A673 (cell line): ENCODE data around the gene GLTP. TPM values are rescaled to one million over a fixed set of nuclear protein-coding genes. Genes with fewer than 3 reads are reported as not detected.

Experiments
- BruUV-seq: library from RNA; stranded (reverse); fragments of 400-500 nt; replicated peaks from 2 replicates; lab custom pipeline; 2021; lab: Mats Ljungman, UMichigan
- CTCF ChIA-PET: fragments of 300-600 bp; sonication (Branson Sonifier 250); formaldehyde crosslinking; loops from one replicate; lab custom pipeline; 2022; ENCODE audit warnings: antibody characterized with exemption; lab: Charles Lee
- POLR2A ChIA-PET: fragments of 300-600 bp; sonication (Branson Sonifier 250); formaldehyde crosslinking; loops from one replicate; lab custom pipeline; 2022; ENCODE audit warnings: antibody characterized with exemption; ENCODE audit not compliant: low non-redundant PET; lab: Charles Lee
- DNase-seq: peaks from one replicate; pipeline ENCODE4 v3.0.0-alpha.2; 2015; ENCODE audit warnings: low spot score
- H3K27ac ChIP-seq: fragments of 200-600 bp; sonication (generic); 2 replicates; pipeline ENCODE4 v1.5.1; 2016; ENCODE audit warnings: mixed run types, low read depth, mild to moderate bottlenecking, mixed read lengths, antibody characterized with exemption, low read length; ENCODE audit not compliant: poor library complexity, severe bottlenecking
- H3K27me3 ChIP-seq: fragments of 200-600 bp; sonication (generic); replicated peaks from 2 replicates; pipeline ENCODE4 v1.6.1; 2017; ENCODE audit warnings: mixed run types, low read depth, mild to moderate bottlenecking, mixed read lengths, antibody characterized with exemption, low read length; ENCODE audit not compliant: insufficient read depth, poor library complexity
- H3K36me3 ChIP-seq: fragments of 200-600 bp; sonication (generic); 2 replicates; pipeline ENCODE4 v1.6.1; 2016; ENCODE audit warnings: mixed run types, mild to moderate bottlenecking, mixed read lengths, antibody characterized with exemption, low read length; ENCODE audit not compliant: insufficient read depth, poor library complexity, severe bottlenecking
- H3K4me1 ChIP-seq: fragments of 200-600 bp; sonication (generic); 2 replicates; pipeline ENCODE4 v1.6.1; 2017; ENCODE audit warnings: mixed run types, mild to moderate bottlenecking, mixed read lengths, antibody characterized with exemption, low read length; ENCODE audit not compliant: insufficient read depth, poor library complexity, severe bottlenecking
- H3K4me3 ChIP-seq: fragments of 200-600 bp; sonication (generic); 2 replicates; pipeline ENCODE4 v1.5.1; 2016; ENCODE audit warnings: low read depth, mixed run types, mild to moderate bottlenecking, mixed read lengths, low read length; ENCODE audit not compliant: poor library complexity, severe bottlenecking
- H3K9me3 ChIP-seq: fragments of 200-600 bp; sonication (generic); 2 replicates; pipeline ENCODE4 v1.6.1; 2016; ENCODE audit warnings: mixed run types, low read depth, mild to moderate bottlenecking, mixed read lengths, antibody characterized with exemption, low read length; ENCODE audit not compliant: poor library complexity, severe bottlenecking
- CTCF ChIP-seq: fragments of 300-800, 200-600 bp; sonication (generic); conservative IDR thresholded peaks from 2 replicates; pipeline ENCODE4 v1.5.1; 2017; ENCODE audit warnings: low read depth, mild to moderate bottlenecking, antibody characterized with exemption, low read length, moderate library complexity, mixed read lengths
- EZH2 ChIP-seq: fragments of 200-600 bp; sonication (generic); IDR thresholded peaks from 2 replicates; pipeline ENCODE4 v1.6.1; 2017; ENCODE audit warnings: borderline replicate concordance, low read depth, mild to moderate bottlenecking, mixed read lengths, antibody characterized with exemption, low read length; ENCODE audit not compliant: poor library complexity, severe bottlenecking
- intact Hi-C: fragments of 100-400 bp; cut with micrococcal nuclease; formaldehyde crosslinking; loops from one replicate; pipeline ENCODE4 v1.10.0; 2022; ENCODE audit not compliant: unreplicated experiment
- total RNA-seq: library from RNA; stranded (reverse); gene quantifications from 2 replicates; pipeline ENCODE4 v1.2.3, GENCODE V29; 2021

GLTP gene
- total RNA-seq, 1 experiment from 2014 or later, result 20.2 TPM

DNA sequence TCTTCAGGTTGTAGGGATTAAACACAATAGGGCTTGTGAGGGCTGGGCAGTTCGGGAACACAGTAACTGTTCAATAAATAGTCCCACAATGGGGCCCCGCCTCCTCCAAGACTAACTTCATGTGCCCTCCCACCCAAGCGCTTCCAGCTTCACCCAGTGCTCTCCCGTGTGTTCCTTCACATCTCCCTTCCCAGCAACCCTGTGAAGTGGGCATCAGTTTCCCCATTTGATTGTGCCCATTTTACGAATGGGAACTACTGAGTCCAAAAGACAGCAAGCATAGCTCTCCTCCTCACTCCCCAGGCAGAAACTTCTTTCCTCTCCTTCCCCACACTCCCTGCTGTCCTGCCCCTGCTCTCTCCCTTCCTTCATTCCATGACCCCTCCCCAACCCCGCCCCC is 40.9 kb downstream of the GLTP start:
- no TSS peak for BruUV-seq
- Histone ChIP-seq H3K27me3 (no peaks in the 10 kb centered on the region), H3K27ac (no peak overlapping the region), H3K4me1 (no peaks in the 10 kb centered on the region), H3K4me3 (no peak overlapping the region), H3K9me3 (no peaks in the 10 kb centered on the region), H3K36me3 (no peaks in the 10 kb centered on the region)
- no peak for DNase-seq
- POLR2A ChIA-PET, result no interaction called here
- intact Hi-C loops, result no loop called here
- no peak for TF ChIP-seq CTCF
- no peak for TF ChIP-seq EZH2
- CTCF ChIA-PET, result no interaction called here

DNA sequence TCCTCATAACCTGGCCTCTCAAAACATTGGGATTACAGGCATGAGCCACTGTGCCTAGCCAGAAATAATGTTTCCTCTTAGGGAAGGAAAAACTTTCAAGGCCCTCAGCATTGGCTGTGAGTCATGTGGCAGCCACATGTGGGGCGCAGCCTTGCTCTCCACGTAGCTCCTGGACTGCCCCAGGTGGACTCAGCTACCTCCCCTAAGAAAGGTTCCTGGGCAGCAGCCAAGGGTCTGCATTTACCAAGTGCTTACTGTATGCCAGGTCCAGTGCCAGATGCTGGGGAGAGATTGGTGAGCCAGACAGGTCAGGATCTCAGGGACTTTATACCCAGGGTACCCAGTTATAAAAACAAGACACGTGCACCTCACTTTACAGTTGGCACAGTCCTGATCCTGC is 43.4 kb downstream of the GLTP start:
- CTCF ChIA-PET, result no interaction called here
- no peak for TF ChIP-seq CTCF
- no TSS peak for BruUV-seq

DNA sequence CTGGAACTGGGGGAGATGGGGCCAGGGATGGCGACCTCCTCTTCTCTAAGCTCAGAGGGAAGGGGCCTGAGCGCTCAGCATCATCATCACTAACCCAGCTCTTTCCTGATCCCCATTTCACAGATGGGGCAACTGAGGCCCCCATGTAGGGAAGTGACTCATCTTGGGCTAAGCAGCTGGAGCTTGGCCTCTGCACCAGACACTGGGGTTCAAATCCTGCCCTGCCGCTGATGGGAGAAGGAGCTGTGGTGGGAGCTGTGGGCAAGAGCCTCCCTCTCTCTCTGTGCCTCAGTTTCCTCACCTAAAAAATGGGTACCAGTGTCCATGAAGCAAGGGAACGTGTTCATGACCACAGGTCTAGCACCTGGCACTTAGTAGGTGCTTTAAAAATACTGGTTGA is 44.5 kb downstream of the GLTP start:
- H3K36me3 ChIP-seq, result no peaks in the 10 kb centered on the region
- intact Hi-C loops, result no loop called here
- no peak for TF ChIP-seq EZH2
- TF ChIP-seq CTCF, result no peak
- H3K4me1 ChIP-seq, result no peaks in the 10 kb centered on the region
- no TSS peak for BruUV-seq
- H3K4me3 ChIP-seq, result no peak overlapping the region
- DNase-seq, result no peak
- ChIA-PET POLR2A (no interaction called here), CTCF (no interaction called here)
- no peaks in the 10 kb centered on the region for H3K9me3 ChIP-seq
- no peaks in the 10 kb centered on the region for H3K27me3 ChIP-seq
- no peak overlapping the region for H3K27ac ChIP-seq

More for the DNA sequence above, 43.4 kb downstream of the GLTP start:
- Histone ChIP-seq H3K27ac (no peak overlapping the region), H3K27me3 (no peaks in the 10 kb centered on the region), H3K36me3 (no peaks in the 10 kb centered on the region), H3K4me3 (no peak overlapping the region), H3K4me1 (no peaks in the 10 kb centered on the region), H3K9me3 (no peaks in the 10 kb centered on the region)
- DNase-seq, result no peak
- POLR2A ChIA-PET, result no interaction called here
- intact Hi-C loops, result no loop called here
